Left renal pelvis (tissue), 4 donors: Measurements from ENCODE around the gene ZNF462. TPM values are rescaled to one million over a fixed set of nuclear protein-coding genes. Genes with fewer than 3 reads are reported as not detected.

Experiments
- DNase-seq, 4 donors: peaks; one replicate each; pipeline ENCODE4 v3.0.0-alpha.2; 2013; ENCODE audit warnings: low read depth in 4 of 4, low spot score in 3 of 4
- polyA plus RNA-seq, 4 donors: library from polyadenylated mRNA; unstranded; fragments of 120-200 nt; gene quantifications; one replicate each; pipeline ENCODE4 v1.2.1, GENCODE V29; 2013; ENCODE audit not compliant: insufficient read length in 4 of 4

The ZNF462 gene
- polyA plus RNA-seq, 4 donors: 13.7 to 31.9 (median 26.6) TPM

DNA sequence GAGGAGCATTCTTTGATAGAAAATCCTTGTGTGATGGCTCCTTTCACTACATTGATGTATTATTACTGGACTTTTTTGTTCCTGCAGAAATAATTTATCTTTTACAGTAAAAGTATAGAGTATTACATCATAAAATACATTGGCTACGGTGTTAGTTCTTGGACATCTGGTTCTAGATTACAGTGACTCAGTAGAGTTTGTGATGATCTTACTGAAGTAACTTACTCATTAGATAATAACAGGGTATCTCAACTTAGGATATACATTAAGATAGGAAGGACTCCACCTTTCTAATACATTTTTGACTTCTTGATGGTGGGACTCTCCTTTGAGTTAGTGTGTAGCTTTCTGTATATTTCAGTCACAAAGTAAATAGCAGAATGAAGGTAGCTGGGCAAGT lies 59.1 kb downstream of the ZNF462 start:
- no peak for DNase-seq

DNA sequence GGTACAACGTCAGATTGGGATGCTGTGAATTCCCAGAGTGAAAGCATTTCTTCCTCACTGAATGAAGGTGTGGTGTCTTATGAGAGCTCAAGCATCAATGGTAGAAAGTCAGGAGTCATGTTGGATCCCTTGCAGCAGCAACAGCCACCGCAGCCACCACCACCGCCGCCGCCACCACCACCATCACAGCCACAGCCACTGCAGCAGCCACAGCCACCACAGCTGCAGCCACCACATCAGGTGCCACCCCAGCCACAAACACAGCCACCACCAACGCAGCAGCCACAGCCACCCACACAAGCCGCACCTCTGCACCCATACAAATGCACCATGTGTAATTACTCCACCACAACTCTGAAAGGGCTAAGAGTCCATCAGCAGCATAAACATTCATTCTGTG lies 62.4 kb downstream of the ZNF462 start:
- no peak for DNase-seq

DNA sequence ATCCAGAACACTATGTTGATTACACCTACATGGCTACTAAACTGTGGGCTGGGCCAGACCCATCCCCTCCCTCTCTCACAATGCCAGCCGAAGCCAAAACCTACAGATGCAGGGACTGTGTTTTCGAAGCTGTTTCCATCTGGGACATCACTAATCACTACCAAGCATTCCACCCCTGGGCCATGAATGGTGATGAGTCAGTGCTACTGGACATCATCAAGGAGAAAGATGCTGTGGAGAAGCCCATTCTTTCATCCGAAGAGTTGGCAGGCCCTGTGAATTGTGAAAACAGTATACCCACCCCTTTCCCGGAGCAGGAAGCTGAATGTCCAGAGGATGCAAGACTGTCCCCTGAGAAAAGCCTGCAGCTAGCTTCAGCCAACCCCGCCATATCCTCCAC lies 65.0 kb downstream of the ZNF462 start:
- no peak for DNase-seq

DNA sequence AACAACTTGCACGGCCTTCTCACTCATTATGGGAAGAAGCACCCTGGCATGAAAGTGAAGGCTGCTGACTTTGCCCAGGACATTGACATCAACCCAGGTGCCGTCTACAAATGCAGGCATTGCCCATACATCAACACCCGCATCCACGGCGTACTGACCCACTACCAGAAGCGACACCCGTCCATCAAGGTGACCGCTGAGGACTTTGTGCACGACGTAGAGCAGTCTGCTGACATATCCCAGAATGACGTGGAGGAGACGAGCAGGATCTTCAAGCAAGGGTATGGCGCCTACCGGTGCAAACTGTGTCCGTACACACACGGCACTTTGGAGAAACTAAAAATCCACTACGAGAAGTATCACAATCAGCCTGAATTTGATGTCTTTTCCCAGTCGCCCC lies 65.4 kb downstream of the ZNF462 start:
- DNase-seq: no peak

DNA sequence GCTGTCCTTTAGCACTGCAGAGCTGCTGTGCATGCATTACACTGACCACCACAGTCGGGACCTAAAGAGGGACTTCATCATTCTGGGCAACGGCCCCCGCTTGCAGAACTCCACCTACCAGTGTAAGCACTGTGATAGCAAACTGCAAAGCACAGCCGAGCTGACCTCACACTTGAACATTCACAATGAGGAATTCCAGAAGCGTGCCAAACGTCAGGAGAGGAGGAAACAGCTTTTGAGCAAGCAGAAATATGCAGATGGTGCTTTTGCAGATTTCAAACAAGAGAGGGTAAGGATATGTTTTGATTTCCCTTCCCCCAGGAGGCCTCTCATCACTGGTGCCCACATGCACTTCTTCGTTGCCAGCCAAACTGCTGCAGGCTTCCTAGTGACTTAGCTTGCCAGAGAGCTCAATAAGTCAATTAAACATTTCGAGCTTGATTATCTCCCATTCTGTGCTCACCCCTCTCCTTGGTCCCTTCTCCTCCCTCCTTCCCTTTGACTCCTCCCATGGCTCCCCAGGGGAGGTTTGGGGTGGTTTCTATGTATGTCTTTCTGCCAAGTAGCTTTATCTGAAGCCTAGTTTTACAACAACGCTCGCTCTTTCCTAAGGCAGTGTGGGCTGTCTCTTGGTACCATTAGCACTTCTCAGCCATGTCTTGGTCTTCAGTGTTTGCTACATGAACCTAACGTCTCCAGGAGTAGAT lies 66.7 kb downstream of the ZNF462 start:
- DNase-seq: no peak

DNA sequence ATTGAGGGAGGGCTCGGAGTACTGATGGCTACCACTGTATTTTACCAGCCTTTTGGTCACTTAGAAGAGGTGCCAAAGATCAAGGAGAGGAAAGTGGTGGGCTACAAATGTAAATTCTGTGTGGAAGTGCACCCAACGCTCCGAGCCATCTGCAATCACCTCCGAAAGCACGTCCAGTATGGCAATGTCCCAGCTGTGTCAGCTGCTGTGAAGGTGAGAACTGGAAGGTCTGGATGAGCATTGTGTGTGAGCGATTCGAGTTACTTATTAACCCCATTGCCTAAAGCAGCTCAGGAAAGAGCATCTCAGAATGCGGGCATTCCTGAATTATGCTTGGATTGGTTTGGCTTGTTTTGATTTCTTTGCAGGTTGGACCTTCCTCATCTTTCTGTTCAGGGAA lies 67.5 kb downstream of the ZNF462 start:
- no peak for DNase-seq

DNA sequence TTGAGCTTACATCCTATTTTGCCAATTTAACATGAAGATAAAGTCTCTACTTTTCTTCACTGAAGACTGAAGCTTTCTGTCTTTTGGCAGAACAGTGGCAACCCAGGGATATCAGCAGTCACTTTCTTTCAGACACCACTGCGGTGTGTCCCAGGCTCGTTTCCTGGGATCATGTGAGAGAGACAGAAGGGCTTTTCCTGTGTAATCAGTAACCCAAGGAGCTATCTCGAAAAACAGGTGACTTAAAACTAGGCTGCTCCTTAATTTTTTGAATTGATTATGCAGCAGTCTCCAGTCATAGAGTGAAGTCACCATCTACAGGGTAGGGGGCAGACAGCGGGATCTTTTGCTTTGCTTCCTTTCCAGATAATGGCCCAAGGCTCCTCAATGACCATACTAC lies 68.5 kb downstream of the ZNF462 start:
- no peak for DNase-seq

DNA sequence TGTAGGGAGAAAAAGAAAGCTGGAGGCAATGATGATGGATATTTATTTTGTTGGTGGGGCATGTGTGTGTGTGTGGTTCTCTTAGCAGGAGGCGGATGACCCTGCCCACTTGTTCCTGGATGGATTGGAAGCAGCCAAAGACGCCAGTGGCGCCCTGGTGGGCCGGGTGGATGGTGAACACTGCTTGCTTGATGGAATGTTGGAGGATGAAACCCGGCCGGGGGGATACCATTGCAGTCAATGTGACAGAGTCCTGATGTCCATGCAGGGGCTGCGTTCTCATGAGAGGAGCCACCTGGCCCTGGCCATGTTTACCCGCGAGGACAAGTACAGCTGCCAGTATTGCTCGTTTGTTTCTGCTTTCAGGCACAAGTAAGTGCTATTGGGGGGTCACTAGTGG lies 69.2 kb downstream of the ZNF462 start:
- no peak for DNase-seq

DNA sequence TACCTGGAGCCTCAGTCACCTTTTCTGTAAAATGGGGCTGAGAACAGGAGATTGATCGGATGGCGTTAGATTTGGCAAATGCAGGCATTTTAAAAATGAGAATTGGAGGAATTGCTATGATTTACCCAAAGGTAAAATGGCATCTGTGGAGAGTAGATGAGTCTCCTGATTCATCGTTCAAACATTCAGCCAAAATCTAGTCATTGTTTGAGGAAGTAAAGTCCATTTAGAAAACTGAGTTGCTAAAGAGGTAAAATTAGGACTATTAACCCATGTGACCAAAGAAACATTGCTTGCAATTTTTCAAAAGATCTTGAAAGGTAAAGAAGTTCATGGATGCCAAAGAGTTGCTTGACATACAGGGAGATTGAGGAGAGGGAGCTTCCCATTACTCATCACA lies 69.7 kb downstream of the ZNF462 start:
- no peak for DNase-seq

DNA sequence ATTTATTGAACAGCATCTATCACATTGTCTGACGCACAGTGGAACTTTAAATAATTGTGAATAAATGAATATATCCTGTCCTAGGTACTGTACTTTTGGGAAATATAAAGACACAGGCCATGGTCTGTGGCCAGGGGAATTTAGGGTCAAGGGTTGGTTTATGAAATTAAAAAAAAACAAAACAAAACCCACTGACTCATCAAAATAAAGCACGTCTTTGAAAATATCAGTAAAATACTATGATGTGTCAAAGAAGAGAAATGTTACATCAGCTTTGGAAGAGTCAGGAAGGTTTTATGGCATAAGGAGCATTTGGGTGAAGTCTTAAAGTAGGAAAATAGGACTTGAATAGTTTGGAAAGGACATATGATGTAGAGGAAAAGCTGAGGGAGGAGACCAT lies 70.5 kb downstream of the ZNF462 start:
- no peak for DNase-seq

DNA sequence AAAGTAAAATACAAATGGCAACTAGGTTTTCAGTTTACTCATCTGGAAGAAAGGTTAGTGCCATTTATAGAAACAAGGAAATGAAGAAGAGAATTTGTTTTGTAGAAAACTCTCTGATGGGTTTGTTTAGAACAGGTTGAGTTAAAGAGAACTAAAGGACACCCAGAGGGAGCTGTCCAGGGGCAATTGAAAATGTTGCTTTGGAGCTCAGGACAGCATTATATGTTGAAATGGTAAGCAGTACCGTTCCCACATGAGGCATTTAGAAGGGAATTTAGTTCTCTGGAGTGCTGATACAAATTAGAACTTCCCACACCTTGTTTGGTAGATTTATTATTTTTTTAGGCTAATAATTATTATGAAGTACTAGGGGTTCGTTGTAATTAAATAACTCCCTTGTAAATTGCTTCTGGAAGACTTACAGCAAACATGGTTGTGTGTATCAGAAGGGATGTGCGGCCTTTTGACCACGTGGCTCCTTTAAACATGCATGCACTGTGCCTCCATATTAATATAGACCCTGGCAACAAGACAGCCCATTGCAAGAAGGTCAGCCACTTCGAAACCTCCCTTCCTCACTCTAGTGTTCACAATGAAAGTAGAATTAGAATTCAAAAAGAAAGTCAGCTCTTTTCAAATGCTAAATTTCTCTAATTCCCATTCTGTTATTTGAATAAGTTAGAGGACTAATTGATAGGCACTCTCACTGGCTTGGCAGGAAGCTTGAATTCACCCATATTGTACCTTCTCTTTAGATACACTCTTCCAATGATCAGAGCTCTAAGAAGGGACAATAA lies 71.7 kb downstream of the ZNF462 start:
- no peak for DNase-seq

DNA sequence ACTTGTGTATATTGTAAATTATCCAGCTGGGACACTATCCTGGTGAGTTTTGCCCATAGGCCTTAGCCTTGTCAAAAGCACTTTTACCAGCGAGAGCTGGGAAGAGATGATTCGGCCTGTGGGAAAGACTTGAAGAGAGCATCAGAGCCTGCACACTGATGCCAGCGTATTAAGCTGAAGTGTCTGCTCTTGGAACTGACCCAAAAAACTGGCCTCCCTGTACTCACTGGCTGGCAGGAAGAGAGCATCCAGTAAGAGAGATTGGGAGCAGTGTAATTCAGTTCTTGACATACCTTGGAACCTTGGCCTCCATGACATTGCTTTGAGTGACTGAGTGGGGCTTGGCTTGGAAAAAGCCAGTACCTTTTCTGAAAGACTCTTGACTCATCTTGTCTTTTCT lies 73.7 kb downstream of the ZNF462 start:
- DNase-seq: no peak

DNA sequence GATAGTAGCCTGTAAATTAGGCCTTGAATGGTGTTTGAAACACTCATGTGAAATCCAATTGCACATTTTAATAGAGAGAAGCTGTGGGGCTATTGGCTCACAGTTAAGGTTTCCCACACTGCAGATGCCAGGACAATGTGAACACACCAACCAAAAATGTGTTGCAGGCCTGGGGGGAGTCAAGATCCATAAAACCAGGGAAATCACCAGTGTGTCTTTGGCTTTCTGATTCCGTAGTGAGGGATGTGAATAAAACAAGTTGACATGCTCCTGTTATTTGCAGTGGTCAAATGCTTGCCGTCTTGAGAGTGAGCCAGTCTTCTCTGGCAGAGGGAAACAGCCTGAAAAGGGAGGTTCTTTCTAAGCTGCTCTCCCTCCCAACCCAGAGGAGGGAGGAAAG lies 79.0 kb downstream of the ZNF462 start:
- no peak for DNase-seq

DNA sequence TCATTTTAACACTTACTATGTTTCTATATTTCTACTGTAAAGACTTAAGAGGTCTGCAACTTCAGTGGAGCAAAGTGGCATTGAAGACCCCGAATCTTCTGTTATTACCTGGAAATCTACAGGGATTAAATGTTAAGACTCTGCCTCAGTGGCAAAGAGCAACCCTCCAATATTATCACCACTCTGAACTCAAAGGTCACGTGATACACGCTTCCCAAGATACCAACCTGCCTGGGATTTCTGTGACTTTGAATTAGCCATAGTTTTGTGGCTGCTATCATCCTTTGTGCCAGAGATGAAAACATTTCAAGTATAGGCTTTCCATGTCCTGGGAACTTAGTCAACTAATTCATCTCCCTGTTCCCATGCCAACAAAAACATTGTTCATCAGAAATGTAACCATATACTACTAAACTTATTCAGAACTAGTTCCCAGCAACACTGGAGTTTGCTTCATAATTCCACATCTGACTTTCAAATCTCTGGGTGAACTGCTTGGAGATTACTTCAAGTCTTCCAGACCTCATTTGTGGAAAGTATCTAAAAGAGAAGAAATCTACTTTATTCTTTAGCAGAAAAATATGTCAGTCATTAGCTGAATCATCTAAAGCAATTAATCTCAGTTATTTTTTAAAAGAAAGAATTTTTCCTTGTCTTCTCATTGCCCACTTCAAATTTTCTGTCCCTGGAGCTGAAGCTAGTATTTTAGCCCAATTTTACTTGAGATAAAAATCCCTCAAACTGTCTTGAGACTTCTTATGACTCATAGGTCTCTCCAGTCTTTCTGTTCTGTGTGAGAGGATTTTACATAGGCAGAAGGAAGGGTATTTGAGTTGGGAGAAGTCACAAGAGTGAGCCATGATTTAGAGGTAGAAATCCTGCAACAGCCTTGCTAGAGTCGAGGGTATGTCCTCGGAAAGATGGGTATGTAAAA lies 83.0 kb downstream of the ZNF462 start:
- DNase-seq: no peak

DNA sequence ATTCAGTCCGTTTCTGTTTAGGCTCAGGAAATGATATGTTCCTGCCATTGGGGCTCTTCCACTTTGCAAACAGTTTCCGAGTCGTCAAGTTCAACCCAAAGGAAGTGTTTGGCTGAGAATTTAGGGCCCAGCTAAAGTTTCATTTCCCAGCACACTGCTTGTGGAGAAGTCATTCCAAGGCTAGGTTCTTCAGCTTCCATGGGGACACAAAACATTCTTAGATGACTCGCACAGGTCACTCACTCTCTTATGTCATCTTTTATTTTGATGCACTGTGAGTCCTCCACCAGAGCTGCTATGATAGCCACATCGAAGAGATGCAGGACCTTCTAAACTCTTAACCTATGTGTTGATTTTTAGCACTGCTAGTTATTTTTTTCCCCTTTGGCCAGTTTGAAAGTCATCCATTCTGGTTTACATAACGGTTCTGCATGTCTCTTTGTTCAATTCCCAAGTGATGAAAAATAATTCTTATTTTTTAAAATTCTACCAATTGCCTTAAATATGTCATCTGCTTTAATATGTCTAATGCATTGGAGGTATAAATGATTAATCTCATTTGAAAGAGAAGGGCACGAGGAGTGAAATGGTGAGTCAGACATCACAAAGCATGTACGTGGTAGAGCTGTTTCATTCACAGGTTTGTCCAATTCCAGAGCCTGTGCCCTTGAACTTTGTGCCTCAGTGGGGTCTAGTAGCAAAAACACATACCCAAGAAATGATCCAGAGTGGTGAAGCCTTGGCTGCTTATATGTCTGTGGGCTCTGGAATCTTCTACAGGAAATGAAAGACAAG lies 84.3 kb downstream of the ZNF462 start:
- no peak for DNase-seq

DNA sequence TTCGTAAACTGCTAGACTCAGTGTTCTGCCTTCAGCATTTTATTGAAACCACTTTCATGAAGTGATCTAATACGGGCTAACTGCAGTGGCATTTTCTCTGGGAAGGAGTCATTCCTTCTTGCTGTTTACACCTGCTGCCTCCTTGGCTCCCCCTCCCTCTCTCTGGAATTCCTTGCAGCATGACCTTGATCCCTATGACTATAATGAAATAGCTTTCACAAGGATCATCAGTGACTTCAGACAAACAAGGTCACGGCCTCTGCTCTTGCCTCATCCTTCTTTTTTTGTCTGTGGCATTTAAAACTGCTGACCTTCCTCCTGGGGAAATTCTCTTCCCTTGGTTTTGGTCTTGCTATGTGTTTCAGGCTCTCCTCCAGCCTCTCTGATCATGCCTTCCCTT lies 90.2 kb downstream of the ZNF462 start:
- no peak for DNase-seq

DNA sequence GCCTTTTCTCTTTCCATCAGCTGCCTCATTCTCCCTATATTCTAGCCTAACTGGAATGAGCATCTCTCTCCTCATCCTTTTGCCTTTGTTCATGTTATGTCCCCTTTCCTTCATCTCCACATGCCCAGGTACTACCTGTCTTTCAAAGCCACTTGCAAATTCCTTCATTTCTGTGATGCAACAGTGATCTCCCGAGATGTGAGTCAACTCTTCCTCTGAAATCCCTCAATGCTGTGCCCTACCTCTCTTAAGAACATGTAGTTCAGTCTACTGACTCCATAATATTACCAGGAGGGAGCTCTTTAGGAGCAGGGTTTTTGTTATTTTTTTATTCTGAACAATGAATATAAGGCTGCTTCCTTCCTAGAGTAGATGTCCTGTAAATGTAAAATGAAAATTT lies 91.6 kb downstream of the ZNF462 start:
- no peak for DNase-seq

DNA sequence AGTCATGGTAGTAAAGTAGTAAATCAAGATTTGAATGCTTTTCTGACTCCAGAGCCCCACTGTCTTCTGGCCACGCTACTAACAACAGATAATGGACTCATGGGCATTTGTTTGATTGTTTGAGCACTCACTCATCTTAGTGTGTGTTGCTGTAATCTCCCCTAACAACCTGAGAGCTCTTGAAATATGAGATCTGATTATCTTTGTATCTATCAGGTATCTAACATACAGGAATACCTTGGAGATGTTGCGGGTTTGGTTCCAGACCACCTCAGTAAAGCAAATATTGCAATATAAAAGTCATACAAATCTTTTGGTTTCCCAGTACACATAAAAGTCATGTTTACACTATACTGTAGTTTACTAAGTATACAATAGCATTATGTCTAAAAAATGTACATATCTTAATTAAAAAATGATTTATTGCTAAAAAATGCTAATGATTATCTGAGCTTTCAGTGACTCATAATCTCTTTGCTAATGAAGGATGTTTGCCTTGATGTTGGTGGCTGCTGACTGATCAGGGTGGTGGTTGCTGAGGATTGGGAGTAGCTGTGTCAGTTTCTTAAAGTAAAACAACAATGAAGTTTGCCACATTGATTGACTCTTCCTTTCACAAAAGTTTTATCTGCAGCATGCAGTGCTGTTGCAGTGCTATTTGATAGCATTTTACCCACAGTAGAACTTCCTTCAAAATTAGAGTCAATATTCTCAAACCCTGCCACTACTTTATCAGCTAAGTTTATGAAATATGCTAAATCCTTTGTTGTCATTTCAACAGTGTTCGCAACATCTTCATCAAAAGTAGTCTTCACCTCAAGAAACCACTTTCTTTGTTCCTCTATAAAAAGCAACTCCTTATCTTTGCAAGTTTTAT lies 92.2 kb downstream of the ZNF462 start:
- no peak for DNase-seq

DNA sequence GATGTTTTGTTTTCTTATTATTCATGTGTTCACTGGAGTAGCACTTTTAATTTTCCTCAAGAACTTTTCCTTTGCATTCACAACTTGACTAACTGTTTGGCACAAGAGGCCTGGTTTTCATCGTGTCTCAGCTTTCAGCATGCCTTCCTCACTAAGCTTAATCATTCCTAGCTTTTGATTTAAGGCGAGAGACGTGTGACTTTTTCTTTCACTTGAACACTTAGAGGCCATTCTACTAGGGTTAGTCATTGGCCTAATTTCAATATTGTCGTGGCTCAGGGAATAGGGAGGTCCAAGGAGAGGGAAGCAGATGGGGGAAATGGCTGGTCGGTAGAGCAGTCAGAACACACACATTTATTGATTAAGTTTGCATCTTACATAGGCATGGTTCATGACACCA lies 94.0 kb downstream of the ZNF462 start:
- no peak for DNase-seq
